ENCODE measurements around the gene HEXD.

GRCh38 chr17:82483204-82483660 is 65.1 kb downstream of the HEXD start:
- TF ChIP-seq REST (IDR thresholded peaks at IDR 0.05) (peak; percentile 48), RAD21 (IDR thresholded peaks at IDR 0.05) (peak in 1 of 2 donors; percentile 46), RXRA (IDR thresholded peaks at IDR 0.05) (peak; percentile 96 to 97), CTCF (IDR thresholded peaks at IDR 0.05; ENCODE audit: low read depth, low read length, missing input control) (no peak), TAF1 (conservative IDR thresholded peaks at IDR 0.05) (no peak), YY1 (IDR thresholded peaks at IDR 0.05) (peak; percentile 80), EGR1 (IDR thresholded peaks at IDR 0.05; ENCODE audit: low read depth in 2 of 2) (peak; percentile 23 to 65), ATF3 (IDR thresholded peaks at IDR 0.05) (peak; percentile 91), SP1 (IDR thresholded peaks at IDR 0.05) (peak; percentile 88), MAX (IDR thresholded peaks at IDR 0.05) (no peak), GABPA (IDR thresholded peaks at IDR 0.05 in 1 of 2, conservative IDR thresholded peaks at IDR 0.05 in 1 of 2) (no peak), NR2F2 (IDR thresholded peaks at IDR 0.05) (no peak), JUND (IDR thresholded peaks at IDR 0.05) (peak; percentile 70 to 75)

All from liver (tissue), 3 donors.